Gastrocnemius medialis (tissue), 4 donors: ENCODE measurements around the gene IL18RAP. TPM values are rescaled to one million over a fixed set of nuclear protein-coding genes. Genes with fewer than 3 reads are reported as not detected.

Experiments used
- ATAC-seq, 2 donors: fragments of 150-250 bp; one replicate each; pipeline ENCODE4 v1.9.1; 2016
- DNase-seq, 2 donors: peaks; one replicate each; pipeline ENCODE4 v3.0.0-alpha.2; 2019
- H3K27ac ChIP-seq, 4 donors: fragments of 200-600 bp; sonication (generic); 1 replicate in 1 of 4; 2 replicates in 3 of 4; pipeline ENCODE4 v1.5.1; 2016 to 2018; ENCODE audit warnings: mild to moderate bottlenecking in 2 of 4, moderate library complexity in 1 of 4
- H3K27me3 ChIP-seq, 3 donors: fragments of 200-600 bp; sonication (generic) in 2 of 3; 1 replicate in 1 of 3; 2 replicates in 2 of 3; pipeline versions ENCODE4 v1.5.1 to v1.6.0; 2016 to 2019; ENCODE audit warnings: mild to moderate bottlenecking in 1 of 3, moderate library complexity in 1 of 3
- H3K36me3 ChIP-seq, 2 donors: fragments of 200-600 bp; sonication (generic) in 1 of 2; one replicate each; pipeline ENCODE4 v1.5.1; 2017 to 2018
- H3K4me1 ChIP-seq, 2 donors: fragments of 200-600 bp; sonication (generic) in 1 of 2; one replicate each; pipeline ENCODE4 v1.5.1; 2016 to 2017; ENCODE audit warnings: mild to moderate bottlenecking in 2 of 2
- H3K4me3 ChIP-seq, 4 donors: fragments of 200-600 bp; sonication (generic) in 3 of 4; 1 replicate in 1 of 4; 2 replicates in 3 of 4; pipeline ENCODE4 v1.5.1; 2016 to 2019; ENCODE audit warnings: mild to moderate bottlenecking in 2 of 4
- H3K9me3 ChIP-seq, 3 donors: fragments of 200-600 bp; sonication (generic) in 2 of 3; 1 replicate in 1 of 3; 2 replicates in 2 of 3; pipeline ENCODE4 v1.5.1; 2016 to 2019
- POLR2A ChIP-seq, 2 donors: fragments of 450-650 bp; IDR thresholded peaks; one replicate each; pipeline ENCODE4 v1.6.1; 2017; ENCODE audit warnings: antibody characterized with exemption in 2 of 2, mild to moderate bottlenecking in 2 of 2, moderate library complexity in 2 of 2
- in situ Hi-C, 4 donors: fragments of 200-750 bp; cut with MboI; loops; one replicate each; pipeline versions ENCODE4 v1.15.0 to v1.8.0; 2017; ENCODE audit warnings: low sequenced_read_pairs in 4 of 4
- intact Hi-C: fragments of 100-400 bp; cut with DNase I; formaldehyde crosslinking; loops from one replicate; pipeline ENCODE4 v1.15.1; 2023; ENCODE audit warnings: low total_unique reads
- total RNA-seq, 4 donors: library from RNA; depleted of rRNA; stranded (reverse); fragments of >200 nt; gene quantifications; one replicate each; pipeline versions ENCODE4 v1.1.0 to v1.2.3, GENCODE V29; 2016
- TF ChIP-seq, protein P1 (sequence below), 5 experiments: fragments of 450-650 bp in 3 of 5; fragments of 200-600 bp in 2 of 5; sonication (generic) in 2 of 5; IDR thresholded peaks in 4 of 5; conservative IDR thresholded peaks in 1 of 5; 1 replicate in 4 of 5; 2 replicates in 1 of 5; pipeline ENCODE4 v1.5.1; 2016 to 2019; ENCODE audit warnings: antibody characterized with exemption in 5 of 5, mild to moderate bottlenecking in 3 of 5, moderate library complexity in 3 of 5

The IL18RAP gene
- total RNA-seq, 4 donors from 2014 or later = 0.29 to 1.9 TPM; not detected in 2

DNA sequence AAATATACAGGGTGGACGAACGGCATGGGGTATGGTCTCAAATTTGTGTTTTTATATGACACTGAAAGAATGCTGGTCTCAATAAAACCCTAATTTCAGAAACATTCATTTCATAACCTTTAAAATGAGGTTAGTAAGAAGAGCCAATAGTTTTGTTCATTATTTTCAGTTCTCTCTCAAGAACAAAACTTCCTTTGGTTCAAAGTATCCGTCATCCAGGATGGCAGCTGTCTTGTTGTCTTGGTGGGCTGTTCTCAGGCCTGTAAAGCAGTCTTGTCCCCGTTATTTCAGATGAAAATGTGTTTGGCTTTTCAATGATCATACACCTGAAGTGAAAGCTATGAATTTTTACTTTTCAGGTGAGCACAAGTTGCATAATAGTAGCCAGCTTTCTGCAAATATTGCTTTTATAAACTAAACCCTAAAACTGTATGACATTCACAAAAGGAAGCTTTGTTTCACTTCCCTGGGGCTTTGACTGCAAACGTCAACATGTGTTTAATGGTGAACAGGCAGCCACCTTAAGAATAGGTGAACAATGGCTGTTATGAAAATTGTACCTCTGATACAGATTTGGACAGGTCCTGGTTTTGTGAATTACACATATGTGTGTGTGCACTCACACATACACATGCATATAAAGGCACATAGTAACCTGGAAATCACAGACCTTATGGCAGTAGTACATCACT lies 2.6 kb downstream of the IL18RAP start:
- Histone ChIP-seq H3K27me3 (no peaks in the 10 kb centered on the region), H3K4me3 (no peak overlapping the region), H3K36me3 (no peaks in the 10 kb centered on the region), H3K4me1 (no peaks in the 10 kb centered on the region), H3K27ac (no peak overlapping the region), H3K9me3 (no peaks in the 10 kb centered on the region)
- DNase-seq (no peak), ATAC-seq (no peak)
- no peak for TF ChIP-seq POLR2A (IDR thresholded peaks at IDR 0.05)
- TF ChIP-seq, protein P1, sequence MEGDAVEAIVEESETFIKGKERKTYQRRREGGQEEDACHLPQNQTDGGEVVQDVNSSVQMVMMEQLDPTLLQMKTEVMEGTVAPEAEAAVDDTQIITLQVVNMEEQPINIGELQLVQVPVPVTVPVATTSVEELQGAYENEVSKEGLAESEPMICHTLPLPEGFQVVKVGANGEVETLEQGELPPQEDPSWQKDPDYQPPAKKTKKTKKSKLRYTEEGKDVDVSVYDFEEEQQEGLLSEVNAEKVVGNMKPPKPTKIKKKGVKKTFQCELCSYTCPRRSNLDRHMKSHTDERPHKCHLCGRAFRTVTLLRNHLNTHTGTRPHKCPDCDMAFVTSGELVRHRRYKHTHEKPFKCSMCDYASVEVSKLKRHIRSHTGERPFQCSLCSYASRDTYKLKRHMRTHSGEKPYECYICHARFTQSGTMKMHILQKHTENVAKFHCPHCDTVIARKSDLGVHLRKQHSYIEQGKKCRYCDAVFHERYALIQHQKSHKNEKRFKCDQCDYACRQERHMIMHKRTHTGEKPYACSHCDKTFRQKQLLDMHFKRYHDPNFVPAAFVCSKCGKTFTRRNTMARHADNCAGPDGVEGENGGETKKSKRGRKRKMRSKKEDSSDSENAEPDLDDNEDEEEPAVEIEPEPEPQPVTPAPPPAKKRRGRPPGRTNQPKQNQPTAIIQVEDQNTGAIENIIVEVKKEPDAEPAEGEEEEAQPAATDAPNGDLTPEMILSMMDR (IDR thresholded peaks at IDR 0.05 in 4 of 5, conservative IDR thresholded peaks at IDR 0.05 in 1 of 5) = no peak
- in situ Hi-C loops (loop anchor here in 3 of 4 donors (25.0 kb wide), 3 partner anchors 138 to 438 kb away; partner anchors contain the start of gene IL1R2 (in 1 of the 3)), intact Hi-C loops (no loop called here)

GRCh38 chr2:102427249-102427648 lies 4.3 kb downstream of the IL18RAP start:
- no peak overlapping the region for H3K27ac ChIP-seq
- no peaks in the 10 kb centered on the region for H3K9me3 ChIP-seq
- no peaks in the 10 kb centered on the region for H3K27me3 ChIP-seq
- DNase-seq (no peak), ATAC-seq (no peak)
- TF ChIP-seq POLR2A (IDR thresholded peaks at IDR 0.05) = no peak
- TF ChIP-seq, protein P1 (IDR thresholded peaks at IDR 0.05 in 4 of 5, conservative IDR thresholded peaks at IDR 0.05 in 1 of 5) = no peak
- H3K4me3 ChIP-seq = no peak overlapping the region
- in situ Hi-C loops (loop anchor here in 3 of 4 donors (25.0 kb wide), 3 partner anchors 140 to 440 kb away; partner anchors contain the start of gene IL1R2 (in 1 of the 3)), intact Hi-C loops (no loop called here)
- no peaks in the 10 kb centered on the region for H3K4me1 ChIP-seq
- H3K36me3 ChIP-seq = no peaks in the 10 kb centered on the region

DNA sequence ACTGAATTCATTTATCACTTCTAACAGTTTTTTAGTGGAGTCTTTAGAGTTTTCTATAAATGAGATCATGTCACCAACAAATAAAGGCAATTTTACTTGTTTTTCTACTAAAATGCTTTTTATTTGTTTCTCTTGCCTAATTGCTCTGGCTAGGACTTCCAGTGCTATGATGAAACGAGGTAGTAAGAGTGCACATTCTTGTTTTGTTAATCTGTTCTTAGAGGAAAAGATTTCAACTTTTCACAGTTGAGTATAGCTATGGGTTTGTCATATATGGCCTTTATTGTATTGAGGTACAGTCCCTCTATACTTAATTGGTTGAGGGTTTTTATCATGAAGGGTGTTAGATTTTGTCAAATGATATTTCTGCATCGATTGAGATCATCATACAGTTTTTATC lies 5.6 kb downstream of the IL18RAP start:
- no peak for ATAC-seq
- Histone ChIP-seq H3K9me3 (no peaks in the 10 kb centered on the region), H3K4me3 (no peak overlapping the region), H3K36me3 (no peaks in the 10 kb centered on the region), H3K4me1 (no peaks in the 10 kb centered on the region), H3K27ac (no peak overlapping the region), H3K27me3 (no peaks in the 10 kb centered on the region)
- DNase-seq = no peak
- intact Hi-C loops = no loop called here
- TF ChIP-seq POLR2A (IDR thresholded peaks at IDR 0.05) = no peak
- TF ChIP-seq, protein P1 (IDR thresholded peaks at IDR 0.05 in 4 of 5, conservative IDR thresholded peaks at IDR 0.05 in 1 of 5) = no peak
- in situ Hi-C loops = loop anchor here in 3 of 4 donors (25.0 kb wide), 3 partner anchors 141 to 441 kb away; partner anchors contain the start of gene IL1R2 (in 1 of the 3)

DNA sequence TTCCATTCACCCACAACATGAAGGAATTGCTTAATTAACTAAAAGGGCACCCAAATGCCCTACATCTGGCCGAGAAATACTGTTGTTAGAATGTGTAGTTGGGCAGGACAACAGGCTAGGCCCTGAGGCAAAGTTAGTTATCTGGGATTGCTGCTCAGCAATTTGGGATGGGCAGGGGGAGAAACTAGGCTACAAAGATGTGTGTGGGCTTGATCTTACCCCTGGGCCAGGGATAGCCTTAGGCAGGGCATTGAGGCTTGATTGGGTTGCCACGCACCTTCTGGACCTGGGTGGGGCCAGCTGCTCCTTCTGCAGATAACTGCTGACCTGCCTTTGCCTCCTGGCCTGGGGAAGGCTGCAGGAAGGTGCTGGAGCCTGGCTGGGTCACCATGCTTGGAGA lies 9.4 kb downstream of the IL18RAP start:
- no peak overlapping the region for H3K4me3 ChIP-seq
- H3K4me1 ChIP-seq = no peaks in the 10 kb centered on the region
- ATAC-seq (no peak), DNase-seq (no peak)
- no peaks in the 10 kb centered on the region for H3K9me3 ChIP-seq
- intact Hi-C loops = no loop called here
- no peaks in the 10 kb centered on the region for H3K36me3 ChIP-seq
- no peaks in the 10 kb centered on the region for H3K27me3 ChIP-seq
- no peak overlapping the region for H3K27ac ChIP-seq
- in situ Hi-C loops = loop anchor here in 3 of 4 donors (25.0 kb wide), 3 partner anchors 145 to 445 kb away; partner anchors contain the start of gene IL1R2 (in 1 of the 3)
- TF ChIP-seq, protein P1 (IDR thresholded peaks at IDR 0.05 in 4 of 5, conservative IDR thresholded peaks at IDR 0.05 in 1 of 5) = no peak
- no peak for TF ChIP-seq POLR2A (IDR thresholded peaks at IDR 0.05)
